Measurements from ENCODE around the gene POLR2B.

POLR2B gene

GRCh38 chr4:57073559-57073958 is 94.9 kb downstream of the POLR2B start:
- no peak overlapping the region for H3K4me3 ChIP-seq (ENCODE audit: low read length)
- DNase-seq (ENCODE audit: low read depth), result peak; percentile 16
- TF ChIP-seq CTCF (conservative IDR thresholded peaks at IDR 0.05; ENCODE audit: low read length), result no peak

GRCh38 chr4:57074744-57075143 is 96.0 kb downstream of the POLR2B start:
- no peak for TF ChIP-seq CTCF (conservative IDR thresholded peaks at IDR 0.05; ENCODE audit: low read length)
- peak; percentile 81 for DNase-seq (ENCODE audit: low read depth)
- H3K4me3 ChIP-seq (ENCODE audit: low read length), result no peak overlapping the region

- no peak for DNase-seq (ENCODE audit: low read depth)
- no peak for TF ChIP-seq CTCF (conservative IDR thresholded peaks at IDR 0.05; ENCODE audit: low read length)
- H3K4me3 ChIP-seq (ENCODE audit: low read length), result no peak overlapping the region
Observed at GRCh38 chr4:57075367-57075766, 96.7 kb downstream of the POLR2B start.

GRCh38 chr4:57076646-57077045 is 98.0 kb downstream of the POLR2B start:
- no peak for TF ChIP-seq CTCF (conservative IDR thresholded peaks at IDR 0.05; ENCODE audit: low read length)
- DNase-seq (ENCODE audit: low read depth), result no peak
- H3K4me3 ChIP-seq (ENCODE audit: low read length), result no peak overlapping the region

- TF ChIP-seq CTCF (conservative IDR thresholded peaks at IDR 0.05; ENCODE audit: low read length), result no peak
- peak; percentile 67 for DNase-seq (ENCODE audit: low read depth)
- H3K4me3 ChIP-seq (ENCODE audit: low read length), result no peak overlapping the region
Observed at GRCh38 chr4:57077550-57078343, 99.1 kb downstream of the POLR2B start.

GRCh38 chr4:57078685-57079521 is 100.2 kb downstream of the POLR2B start:
- no peak for TF ChIP-seq CTCF (conservative IDR thresholded peaks at IDR 0.05; ENCODE audit: low read length)

More at GRCh38 chr4:57078685-57079521, 100.2 kb downstream of the POLR2B start:
- no peak for DNase-seq (ENCODE audit: low read depth)
- H3K4me3 ChIP-seq (ENCODE audit: low read length), result no peak overlapping the region
